Smooth muscle cell (in vitro differentiated cells): ENCODE data around the gene LRRC4. TPM values are rescaled to one million over a fixed set of nuclear protein-coding genes. Genes with fewer than 3 reads are reported as not detected.

Experiments
- DNase-seq: peaks from one replicate; lab custom pipeline; 2025; ENCODE audit not compliant: unreplicated experiment; lab: John Stamatoyannopoulos, UW
- H2AFZ ChIP-seq: fragments of 200-600 bp; sonication (generic); 2 replicates; pipeline ENCODE4 v1.6.0; 2016; ENCODE audit warnings: antibody characterized with exemption, low read depth, mild to moderate bottlenecking
- H3F3A ChIP-seq: fragments of 200-600 bp; sonication (generic); 2 replicates; pipeline ENCODE4 v1.6.0; 2017; ENCODE audit warnings: antibody characterized with exemption, low read depth
- H3K27ac ChIP-seq: fragments of 200-600 bp; sonication (generic); 2 replicates; pipeline ENCODE4 v1.5.1; 2016; ENCODE audit warnings: low read depth, mild to moderate bottlenecking
- H3K27me3 ChIP-seq: fragments of 200-600 bp; sonication (generic); 2 replicates; pipeline ENCODE4 v1.6.1; 2016; ENCODE audit warnings: low read depth, mild to moderate bottlenecking
- H3K36me3 ChIP-seq: fragments of 200-600 bp; sonication (generic); 2 replicates; pipeline ENCODE4 v1.5.1; 2016; ENCODE audit warnings: low read depth
- H3K4me1 ChIP-seq: fragments of 200-600 bp; sonication (generic); 2 replicates; pipeline ENCODE4 v1.5.1; 2016; ENCODE audit warnings: low read depth
- H3K4me2 ChIP-seq: fragments of 200-600 bp; sonication (generic); 2 replicates; pipeline ENCODE4 v1.6.0; 2016; ENCODE audit warnings: mild to moderate bottlenecking
- H3K4me3 ChIP-seq: fragments of 200-600 bp; sonication (generic); 2 replicates; pipeline ENCODE4 v1.5.1; 2016; ENCODE audit warnings: mild to moderate bottlenecking
- H3K79me2 ChIP-seq: fragments of 200-600 bp; sonication (generic); 2 replicates; pipeline ENCODE4 v1.6.0; 2016; ENCODE audit warnings: low read depth, mild to moderate bottlenecking
- H3K9ac ChIP-seq: fragments of 200-600 bp; sonication (generic); 2 replicates; pipeline ENCODE4 v1.6.0; 2016; ENCODE audit warnings: low read depth
- H3K9me3 ChIP-seq: fragments of 200-600 bp; sonication (generic); replicated peaks from 2 replicates; pipeline ENCODE4 v1.5.1; 2016; ENCODE audit warnings: low read depth
- H4K20me1 ChIP-seq: fragments of 200-600 bp; sonication (generic); 2 replicates; pipeline ENCODE4 v1.6.0; 2016; ENCODE audit warnings: low read depth
- CTCF ChIP-seq: fragments of 200-600 bp; sonication (generic); IDR thresholded peaks from 2 replicates; pipeline ENCODE4 v1.5.1; 2017; ENCODE audit warnings: borderline replicate concordance, mild to moderate bottlenecking, antibody characterized with exemption; ENCODE audit not compliant: insufficient read depth, poor library complexity, severe bottlenecking
- WGBS: methylation state at CpG from one replicate; pipeline ENCODE4 v1.1.7; 2016; ENCODE audit warnings: low lambda C conversion rate; 5-methylcytosine and 5-hydroxymethylcytosine counted together
- polyA plus RNA-seq: library from polyadenylated mRNA; unstranded; fragments of >200 nt; fragmentation: Nextera tagmentation; extraction: Ambion mirVana; gene quantifications from 2 replicates; pipeline ENCODE4 v1.2.1, GENCODE V29; 2016
- total RNA-seq: library from RNA; depleted of rRNA; stranded (reverse); fragments of >200 nt; gene quantifications from 2 replicates; pipeline ENCODE4 v1.2.3, GENCODE V29; 2014

The LRRC4 gene
- total and polyA plus RNA-seq, 2 experiments from 2014 or later: not detected

GRCh38 chr7:128063088-128063487 is 31.9 kb upstream of the LRRC4 start:
- Histone ChIP-seq H3K4me3 (no peak overlapping the region), H3K9ac (no peak overlapping the region), H3K27me3 (no peaks in the 10 kb centered on the region), H3K27ac (no peak overlapping the region), H3F3A (no peaks in the 10 kb centered on the region), H3K9me3 (no peaks in the 10 kb centered on the region), H3K79me2 (no peaks in the 10 kb centered on the region), H4K20me1 (peaks cover 100% of the 10 kb centered on the region), H3K36me3 (no peaks in the 10 kb centered on the region), H3K4me1 (peaks cover 6% of the 10 kb centered on the region), H2AFZ (no peak overlapping the region), H3K4me2 (no peak overlapping the region)
- TF ChIP-seq CTCF: no peak
- WGBS: 68% methylated on average over 8 of the region's 8 CpGs
- no peak for DNase-seq

GRCh38 chr7:128060018-128060417 is 28.8 kb upstream of the LRRC4 start:
- no peaks in the 10 kb centered on the region for H3F3A ChIP-seq
- no peak for TF ChIP-seq CTCF
- H3K4me2 ChIP-seq: no peak overlapping the region
- no peak overlapping the region for H3K27ac ChIP-seq
- DNase-seq: no peak
- 91% methylated on average over 3 of the region's 3 CpGs for WGBS
- H2AFZ ChIP-seq: no peak overlapping the region
- H3K36me3 ChIP-seq: no peaks in the 10 kb centered on the region
- H3K9ac ChIP-seq: no peak overlapping the region
- no peaks in the 10 kb centered on the region for H3K79me2 ChIP-seq
- no peaks in the 10 kb centered on the region for H3K9me3 ChIP-seq
- no peak overlapping the region for H3K4me3 ChIP-seq
- H3K27me3 ChIP-seq: no peaks in the 10 kb centered on the region
- H3K4me1 ChIP-seq: peaks cover 13% of the 10 kb centered on the region
- peaks cover 100% of the 10 kb centered on the region for H4K20me1 ChIP-seq

GRCh38 chr7:128059143-128059988 is 28.1 kb upstream of the LRRC4 start:
- H3K27me3 ChIP-seq: no peaks in the 10 kb centered on the region
- H3K36me3 ChIP-seq: no peaks in the 10 kb centered on the region
- H3K27ac ChIP-seq: no peak overlapping the region
- no peak overlapping the region for H3K4me3 ChIP-seq
- H3K4me1 ChIP-seq: peaks cover 13% of the 10 kb centered on the region
- H3K79me2 ChIP-seq: no peaks in the 10 kb centered on the region
- no peak for DNase-seq
- no peaks in the 10 kb centered on the region for H3F3A ChIP-seq
- WGBS: 91% methylated on average over 7 of the region's 7 CpGs
- H3K9ac ChIP-seq: no peak overlapping the region
- H2AFZ ChIP-seq: no peak overlapping the region
- no peak for TF ChIP-seq CTCF
- peaks cover 100% of the 10 kb centered on the region for H4K20me1 ChIP-seq
- no peaks in the 10 kb centered on the region for H3K9me3 ChIP-seq
- H3K4me2 ChIP-seq: no peak overlapping the region

DNA sequence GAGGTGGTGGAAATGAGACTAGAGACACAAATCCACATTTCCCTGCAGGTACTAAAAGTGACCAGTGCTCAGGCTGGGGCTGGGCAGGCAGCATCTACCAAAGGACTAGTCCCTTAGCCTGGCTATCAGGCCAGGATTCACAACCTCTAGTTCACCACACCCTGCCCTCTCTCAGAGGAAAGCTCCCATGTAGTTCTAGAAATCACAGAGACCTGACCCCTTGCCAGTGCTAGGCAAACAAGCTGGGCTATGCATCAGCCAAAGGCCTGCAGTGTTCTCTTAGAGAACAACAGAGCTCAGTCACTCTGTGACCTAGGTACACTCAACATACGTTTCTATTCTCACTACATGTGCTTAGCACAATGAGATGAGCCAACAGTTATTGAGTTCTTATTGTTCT is 26.7 kb upstream of the LRRC4 start:
- no peaks in the 10 kb centered on the region for H3K79me2 ChIP-seq
- H3K9ac ChIP-seq: no peak overlapping the region
- no peaks in the 10 kb centered on the region for H3K27me3 ChIP-seq
- H3K9me3 ChIP-seq: no peaks in the 10 kb centered on the region
- H3F3A ChIP-seq: no peaks in the 10 kb centered on the region
- no peak overlapping the region for H3K4me2 ChIP-seq
- no peaks in the 10 kb centered on the region for H3K36me3 ChIP-seq
- 89% methylated on average over 1 of the region's 1 CpG for WGBS
- H4K20me1 ChIP-seq: peaks cover 100% of the 10 kb centered on the region
- H2AFZ ChIP-seq: no peak overlapping the region
- H3K4me1 ChIP-seq: peaks cover 13% of the 10 kb centered on the region
- no peak for TF ChIP-seq CTCF
- H3K27ac ChIP-seq: no peak overlapping the region
- no peak for DNase-seq
- H3K4me3 ChIP-seq: no peak overlapping the region
